ENCODE measurements around the gene STK33.

The STK33 gene

DNA sequence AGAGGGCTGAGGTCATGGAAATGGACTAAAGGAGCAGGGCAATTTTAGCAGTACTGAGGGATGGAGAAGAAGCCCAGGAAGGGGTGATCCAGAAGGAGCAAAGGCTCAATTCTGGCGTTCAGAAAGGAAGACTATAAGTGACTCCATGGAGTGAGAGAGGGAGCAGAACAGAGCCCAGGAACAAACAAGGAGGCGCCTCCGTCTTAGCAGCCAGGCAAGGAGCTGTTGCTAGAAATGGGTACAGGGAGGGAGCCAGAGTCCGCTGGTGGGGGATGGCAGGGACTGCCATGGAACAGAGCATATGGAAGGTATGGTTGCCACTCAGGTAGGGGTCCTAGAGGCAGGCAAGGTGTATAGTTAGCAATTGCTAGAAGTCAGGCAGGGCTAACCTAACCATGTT is 20.5 kb upstream of the STK33 start:
- peaks cover 8% of the 10 kb centered on the region for H3K36me3 ChIP-seq (ENCODE audit: insufficient read depth, insufficient read length, low read length)
- H3K9ac ChIP-seq (ENCODE audit: insufficient read length, low read depth) = no peak overlapping the region
- H3K4me1 ChIP-seq (ENCODE audit: insufficient read depth, insufficient read length) = no peaks in the 10 kb centered on the region
- no peak overlapping the region for H3K4me3 ChIP-seq (ENCODE audit: insufficient read length, low read depth)
- H3K9me3 ChIP-seq (ENCODE audit: insufficient read depth, low read length) = no peaks in the 10 kb centered on the region
- no peak for DNase-seq (ENCODE audit: low read depth, low spot score)
- TF ChIP-seq YY1 (IDR thresholded peaks at IDR 0.05; ENCODE audit: insufficient read depth, insufficient read length) (no peak), SUZ12 (IDR thresholded peaks at IDR 0.05; ENCODE audit: extremely low read depth, insufficient read depth, insufficient read length) (no peak), ZNF274 (IDR thresholded peaks at IDR 0.05; ENCODE audit: low read depth, low read length) (no peak)
- no peaks in the 10 kb centered on the region for H3K27me3 ChIP-seq (ENCODE audit: insufficient read depth, insufficient read length)

DNA sequence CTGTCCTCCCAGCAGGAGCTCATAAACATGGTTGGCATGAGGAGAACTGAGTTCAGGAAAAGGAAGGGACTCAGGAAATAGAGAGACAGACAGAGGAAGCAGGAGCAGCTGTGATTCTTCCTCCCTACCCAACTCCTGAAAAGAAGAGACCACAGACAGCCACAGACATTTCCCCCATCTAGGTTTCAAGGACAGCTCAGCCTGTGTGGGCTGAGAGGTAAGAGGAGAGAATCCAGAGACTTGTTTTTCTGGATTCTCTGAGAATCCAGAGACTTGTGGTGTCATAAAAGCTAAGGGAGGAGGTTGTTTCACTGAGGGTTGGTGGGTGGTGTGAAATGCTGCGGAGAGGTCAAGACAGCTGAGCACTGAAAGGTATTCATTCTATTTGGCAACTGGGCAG is 19.0 kb upstream of the STK33 start:
- no peak for DNase-seq (ENCODE audit: low read depth, low spot score)
- TF ChIP-seq ZNF274 (IDR thresholded peaks at IDR 0.05; ENCODE audit: low read depth, low read length) = no peak
- no peak for TF ChIP-seq SUZ12 (IDR thresholded peaks at IDR 0.05; ENCODE audit: extremely low read depth, insufficient read depth, insufficient read length)
- no peak for TF ChIP-seq YY1 (IDR thresholded peaks at IDR 0.05; ENCODE audit: insufficient read depth, insufficient read length)
- Histone ChIP-seq H3K9me3 (ENCODE audit: insufficient read depth, low read length) (no peaks in the 10 kb centered on the region), H3K36me3 (ENCODE audit: insufficient read depth, insufficient read length, low read length) (peaks cover 8% of the 10 kb centered on the region), H3K9ac (ENCODE audit: insufficient read length, low read depth) (no peak overlapping the region), H3K4me1 (ENCODE audit: insufficient read depth, insufficient read length) (no peaks in the 10 kb centered on the region), H3K4me3 (ENCODE audit: insufficient read length, low read depth) (no peak overlapping the region), H3K27me3 (ENCODE audit: insufficient read depth, insufficient read length) (no peaks in the 10 kb centered on the region)

DNA sequence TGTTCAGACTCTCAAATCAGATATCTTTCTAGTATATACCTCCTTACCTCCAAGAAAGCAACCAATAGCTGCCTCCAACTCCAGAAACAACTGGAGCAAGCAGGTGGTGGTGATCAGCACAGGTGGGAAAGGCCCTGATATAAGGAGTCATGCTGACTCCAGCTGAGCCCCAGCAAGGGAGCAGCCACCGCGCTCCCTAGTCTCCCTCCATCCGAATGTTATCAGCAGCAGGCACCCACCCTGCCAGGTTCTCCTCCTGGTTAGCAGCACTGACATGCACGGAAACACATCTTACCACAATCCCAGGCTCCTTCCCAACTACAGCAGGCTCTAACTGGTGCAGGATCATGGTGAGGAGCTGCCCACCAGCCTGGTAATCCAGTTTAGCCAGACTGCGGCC is 18.5 kb upstream of the STK33 start:
- H3K36me3 ChIP-seq (ENCODE audit: insufficient read depth, insufficient read length, low read length) = peaks cover 8% of the 10 kb centered on the region
- no peak overlapping the region for H3K9ac ChIP-seq (ENCODE audit: insufficient read length, low read depth)
- H3K4me3 ChIP-seq (ENCODE audit: insufficient read length, low read depth) = no peak overlapping the region
- no peaks in the 10 kb centered on the region for H3K9me3 ChIP-seq (ENCODE audit: insufficient read depth, low read length)
- no peak for TF ChIP-seq ZNF274 (IDR thresholded peaks at IDR 0.05; ENCODE audit: low read depth, low read length)
- no peak for TF ChIP-seq SUZ12 (IDR thresholded peaks at IDR 0.05; ENCODE audit: extremely low read depth, insufficient read depth, insufficient read length)
- no peak for TF ChIP-seq YY1 (IDR thresholded peaks at IDR 0.05; ENCODE audit: insufficient read depth, insufficient read length)
- DNase-seq (ENCODE audit: low read depth, low spot score) = no peak
- no peaks in the 10 kb centered on the region for H3K4me1 ChIP-seq (ENCODE audit: insufficient read depth, insufficient read length)
- no peaks in the 10 kb centered on the region for H3K27me3 ChIP-seq (ENCODE audit: insufficient read depth, insufficient read length)

DNA sequence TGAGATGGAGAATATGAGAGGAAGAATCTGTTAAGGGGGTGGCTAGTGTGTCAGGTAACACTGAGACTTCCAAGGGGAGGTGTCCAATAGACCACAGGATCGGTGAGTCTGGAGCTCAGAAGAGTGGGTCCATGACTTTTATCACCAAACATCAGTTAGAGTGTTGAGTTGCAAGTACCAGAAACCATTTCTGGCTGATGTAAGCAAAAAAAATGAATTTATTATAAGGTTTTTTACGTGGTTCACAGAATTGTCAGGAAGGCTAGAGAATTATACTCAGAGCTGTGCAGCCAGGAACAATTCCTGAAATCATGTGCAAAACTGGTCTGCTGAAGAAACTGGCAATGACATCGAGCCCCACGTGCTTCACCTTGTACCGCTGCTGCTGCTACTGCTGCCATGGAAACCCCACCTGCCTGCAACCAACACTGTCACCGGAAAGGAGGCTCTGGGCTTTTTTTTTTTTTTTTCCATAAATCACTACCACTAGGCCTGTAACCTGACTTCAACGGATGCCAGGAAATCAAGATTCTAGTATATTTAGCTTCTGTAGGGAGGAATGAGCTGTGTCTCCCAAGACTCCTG is 16.6 kb upstream of the STK33 start:
- Histone ChIP-seq H3K9ac (ENCODE audit: insufficient read length, low read depth) (no peak overlapping the region), H3K4me1 (ENCODE audit: insufficient read depth, insufficient read length) (no peaks in the 10 kb centered on the region), H3K4me3 (ENCODE audit: insufficient read length, low read depth) (no peak overlapping the region), H3K9me3 (ENCODE audit: insufficient read depth, low read length) (no peaks in the 10 kb centered on the region), H3K27me3 (ENCODE audit: insufficient read depth, insufficient read length) (no peaks in the 10 kb centered on the region), H3K36me3 (ENCODE audit: insufficient read depth, insufficient read length, low read length) (no peaks in the 10 kb centered on the region)
- TF ChIP-seq SUZ12 (IDR thresholded peaks at IDR 0.05; ENCODE audit: extremely low read depth, insufficient read depth, insufficient read length) = no peak
- no peak for TF ChIP-seq YY1 (IDR thresholded peaks at IDR 0.05; ENCODE audit: insufficient read depth, insufficient read length)
- no peak for TF ChIP-seq ZNF274 (IDR thresholded peaks at IDR 0.05; ENCODE audit: low read depth, low read length)
- no peak for DNase-seq (ENCODE audit: low read depth, low spot score)

- TF ChIP-seq ZNF274 (IDR thresholded peaks at IDR 0.05; ENCODE audit: low read depth, low read length) (no peak), SUZ12 (IDR thresholded peaks at IDR 0.05; ENCODE audit: extremely low read depth, insufficient read depth, insufficient read length) (no peak), YY1 (IDR thresholded peaks at IDR 0.05; ENCODE audit: insufficient read depth, insufficient read length) (no peak)
- Histone ChIP-seq H3K9ac (ENCODE audit: insufficient read length, low read depth) (no peak overlapping the region), H3K4me1 (ENCODE audit: insufficient read depth, insufficient read length) (no peaks in the 10 kb centered on the region), H3K4me3 (ENCODE audit: insufficient read length, low read depth) (no peak overlapping the region), H3K27me3 (ENCODE audit: insufficient read depth, insufficient read length) (no peaks in the 10 kb centered on the region), H3K36me3 (ENCODE audit: insufficient read depth, insufficient read length, low read length) (no peaks in the 10 kb centered on the region), H3K9me3 (ENCODE audit: insufficient read depth, low read length) (no peaks in the 10 kb centered on the region)
- DNase-seq (ENCODE audit: low read depth, low spot score) = no peak
These were observed 14.6 kb upstream of the STK33 start for GRCh38 chr11:8608652-8609051.

- TF ChIP-seq YY1 (IDR thresholded peaks at IDR 0.05; ENCODE audit: insufficient read depth, insufficient read length) (no peak), ZNF274 (IDR thresholded peaks at IDR 0.05; ENCODE audit: low read depth, low read length) (no peak), SUZ12 (IDR thresholded peaks at IDR 0.05; ENCODE audit: extremely low read depth, insufficient read depth, insufficient read length) (no peak)
- Histone ChIP-seq H3K36me3 (ENCODE audit: insufficient read depth, insufficient read length, low read length) (no peaks in the 10 kb centered on the region), H3K9ac (ENCODE audit: insufficient read length, low read depth) (no peak overlapping the region), H3K27me3 (ENCODE audit: insufficient read depth, insufficient read length) (no peaks in the 10 kb centered on the region), H3K9me3 (ENCODE audit: insufficient read depth, low read length) (no peaks in the 10 kb centered on the region), H3K4me3 (ENCODE audit: insufficient read length, low read depth) (no peak overlapping the region), H3K4me1 (ENCODE audit: insufficient read depth, insufficient read length) (no peaks in the 10 kb centered on the region)
- no peak for DNase-seq (ENCODE audit: low read depth, low spot score)
These were observed 12.0 kb upstream of the STK33 start for GRCh38 chr11:8605971-8606563.

GRCh38 chr11:8604078-8604723 is 10.2 kb upstream of the STK33 start:
- H3K4me1 ChIP-seq (ENCODE audit: insufficient read depth, insufficient read length) = no peaks in the 10 kb centered on the region
- no peak for TF ChIP-seq YY1 (IDR thresholded peaks at IDR 0.05; ENCODE audit: insufficient read depth, insufficient read length)
- no peak for TF ChIP-seq SUZ12 (IDR thresholded peaks at IDR 0.05; ENCODE audit: extremely low read depth, insufficient read depth, insufficient read length)
- no peak for TF ChIP-seq ZNF274 (IDR thresholded peaks at IDR 0.05; ENCODE audit: low read depth, low read length)
- no peaks in the 10 kb centered on the region for H3K9me3 ChIP-seq (ENCODE audit: insufficient read depth, low read length)
- H3K9ac ChIP-seq (ENCODE audit: insufficient read length, low read depth) = no peak overlapping the region
- no peak overlapping the region for H3K4me3 ChIP-seq (ENCODE audit: insufficient read length, low read depth)
- peak; percentile 42 for DNase-seq (ENCODE audit: low read depth, low spot score)
- H3K27me3 ChIP-seq (ENCODE audit: insufficient read depth, insufficient read length) = no peaks in the 10 kb centered on the region
- H3K36me3 ChIP-seq (ENCODE audit: insufficient read depth, insufficient read length, low read length) = no peaks in the 10 kb centered on the region

Measured in NT2/D1 (cell line).